Kidney epithelial cell (primary cell): ENCODE data around the gene GYG2. TPM values are rescaled to one million over a fixed set of nuclear protein-coding genes. Genes with fewer than 3 reads are reported as not detected.

Experiments
- DNase-seq: peaks from one replicate; pipeline ENCODE4 v3.0.0-alpha.2; 2010; ENCODE audit warnings: low read depth
- H3K27me3 ChIP-seq: 2 replicates; pipeline ENCODE4 v1.6.0; 2011; ENCODE audit warnings: low read length; ENCODE audit not compliant: control insufficient read depth, insufficient read depth
- H3K36me3 ChIP-seq: 2 replicates; pipeline ENCODE4 v1.5.1; 2011; ENCODE audit warnings: low read length; ENCODE audit not compliant: control insufficient read depth, insufficient read depth
- H3K4me3 ChIP-seq: 2 replicates; pipeline ENCODE4 v1.5.1; 2011; ENCODE audit warnings: low read depth, mild to moderate bottlenecking, control low read depth, low read length
- CTCF ChIP-seq: IDR thresholded peaks from 2 replicates; pipeline ENCODE4 v1.5.1; 2011; ENCODE audit warnings: mild to moderate bottlenecking, moderate library complexity, low read length, control low read depth, inconsistent platforms; ENCODE audit not compliant: insufficient read depth, poor library complexity, severe bottlenecking
- total RNA-seq: library from RNA; depleted of rRNA; stranded (reverse); fragments of >200 nt; gene quantifications from 2 replicates; pipeline ENCODE4 v1.2.3, GENCODE V29; 2015

The GYG2 gene
- total RNA-seq, 1 donor from 2014 or later, result 2.2 TPM

- TF ChIP-seq CTCF, result no peak
- no peak overlapping the region for H3K4me3 ChIP-seq
- DNase-seq, result no peak
These were observed 70.2 kb downstream of the GYG2 start for GRCh38 chrX:2898846-2899512.

GRCh38 chrX:2901367-2902036 is 72.8 kb downstream of the GYG2 start:
- DNase-seq, result no peak
- H3K4me3 ChIP-seq, result no peak overlapping the region
- no peak for TF ChIP-seq CTCF
- H3K27me3 ChIP-seq, result no peaks in the 10 kb centered on the region
- H3K36me3 ChIP-seq, result no peaks in the 10 kb centered on the region

More at GRCh38 chrX:2898846-2899512, 70.2 kb downstream of the GYG2 start:
- H3K27me3 ChIP-seq, result no peaks in the 10 kb centered on the region
- H3K36me3 ChIP-seq, result no peaks in the 10 kb centered on the region

- Histone ChIP-seq H3K36me3 (no peaks in the 10 kb centered on the region), H3K27me3 (no peaks in the 10 kb centered on the region), H3K4me3 (no peak overlapping the region)
- no peak for TF ChIP-seq CTCF
- no peak for DNase-seq
These were observed 74.1 kb downstream of the GYG2 start for GRCh38 chrX:2902841-2903240.

GRCh38 chrX:2903366-2903765 is 74.6 kb downstream of the GYG2 start:
- no peaks in the 10 kb centered on the region for H3K27me3 ChIP-seq
- no peaks in the 10 kb centered on the region for H3K36me3 ChIP-seq
- no peak for TF ChIP-seq CTCF
- no peak for DNase-seq
- H3K4me3 ChIP-seq, result no peak overlapping the region

GRCh38 chrX:2907295-2907694 is 78.6 kb downstream of the GYG2 start:
- DNase-seq, result no peak
- Histone ChIP-seq H3K36me3 (peaks cover 2% of the 10 kb centered on the region), H3K4me3 (no peak overlapping the region), H3K27me3 (no peaks in the 10 kb centered on the region)
- no peak for TF ChIP-seq CTCF
